ENCODE data around the gene FRMD8. TPM values are rescaled to one million over a fixed set of nuclear protein-coding genes. Genes with fewer than 3 reads are reported as not detected.

Gene FRMD8
- total and polyA plus RNA-seq, 2 experiments from 2014 or later, result 25.4 to 106 TPM

- H3K4me1 ChIP-seq (ENCODE audit: insufficient read depth), result peaks cover 5% of the 10 kb centered on the region; the same call in 1 of the 2 replicates
- H3F3A ChIP-seq (ENCODE audit: insufficient read depth), result peaks cover 13% of the 10 kb centered on the region
- H3K9me3 ChIP-seq (ENCODE audit: low read depth), result no peaks in the 10 kb centered on the region
- H3K4me3 ChIP-seq, result no peak overlapping the region
- TF ChIP-seq EZH2phosphoT487 (IDR thresholded peaks at IDR 0.05; ENCODE audit: insufficient read depth, low read depth) (no peak), EZH2 (IDR thresholded peaks at IDR 0.05; ENCODE audit: insufficient read depth, poor library complexity, severe bottlenecking) (no peak)
- no peak overlapping the region for H3K4me2 ChIP-seq (ENCODE audit: unreplicated experiment)
- no peak overlapping the region for H2AFZ ChIP-seq
- H3K9ac ChIP-seq, result no peak overlapping the region
- H3K36me3 ChIP-seq (ENCODE audit: low read depth), result no peaks in the 10 kb centered on the region
- no peaks in the 10 kb centered on the region for H3K27me3 ChIP-seq (replicated peaks; ENCODE audit: insufficient read depth)
- H3K79me2 ChIP-seq (ENCODE audit: insufficient read depth), result no peaks in the 10 kb centered on the region
- in situ Hi-C loops (cut with MboI), result no loop called here
- DNase-seq, result peak; percentile 21
- no peaks in the 10 kb centered on the region for H4K20me1 ChIP-seq (ENCODE audit: insufficient read depth)
- no peaks in the 10 kb centered on the region for H3K9me2 ChIP-seq (ENCODE audit: insufficient read depth)
- 68 to 72% methylated on average over 8 of the region's 8 CpGs for WGBS, 2 experiments (ENCODE audit: low coverage in 1 of 2, low lambda C conversion rate in 2 of 2, missing lambda C conversion rate in 2 of 2)
- no peak overlapping the region for H3K27ac ChIP-seq
Measured at GRCh38 chr11:65357856-65358356, 28.5 kb upstream of the FRMD8 start.

GRCh38 chr11:65362320-65362931 lies 24.0 kb upstream of the FRMD8 start:
- Histone ChIP-seq H3K4me3 (no peak overlapping the region), H3K4me1 (ENCODE audit: insufficient read depth) (no peaks in the 10 kb centered on the region), H3F3A (ENCODE audit: insufficient read depth) (no peaks in the 10 kb centered on the region), H3K36me3 (ENCODE audit: low read depth) (no peaks in the 10 kb centered on the region), H3K9ac (no peak overlapping the region), H3K9me3 (ENCODE audit: low read depth) (no peaks in the 10 kb centered on the region), H2AFZ (no peak overlapping the region), H3K27me3 (replicated peaks; ENCODE audit: insufficient read depth) (no peaks in the 10 kb centered on the region), H3K27ac (no peak overlapping the region), H4K20me1 (ENCODE audit: insufficient read depth) (no peaks in the 10 kb centered on the region), H3K4me2 (ENCODE audit: unreplicated experiment) (no peak overlapping the region), H3K79me2 (ENCODE audit: insufficient read depth) (peaks cover 15% of the 10 kb centered on the region), H3K9me2 (ENCODE audit: insufficient read depth) (no peaks in the 10 kb centered on the region)
- WGBS, 2 experiments (ENCODE audit: low coverage in 1 of 2, low lambda C conversion rate in 2 of 2, missing lambda C conversion rate in 2 of 2), result 84 to 86% methylated on average over 10 of the region's 10 CpGs
- DNase-seq, result no peak
- in situ Hi-C loops (cut with MboI), result no loop called here
- TF ChIP-seq EZH2 (IDR thresholded peaks at IDR 0.05; ENCODE audit: insufficient read depth, poor library complexity, severe bottlenecking) (no peak), EZH2phosphoT487 (IDR thresholded peaks at IDR 0.05; ENCODE audit: insufficient read depth, low read depth) (no peak)

DNA sequence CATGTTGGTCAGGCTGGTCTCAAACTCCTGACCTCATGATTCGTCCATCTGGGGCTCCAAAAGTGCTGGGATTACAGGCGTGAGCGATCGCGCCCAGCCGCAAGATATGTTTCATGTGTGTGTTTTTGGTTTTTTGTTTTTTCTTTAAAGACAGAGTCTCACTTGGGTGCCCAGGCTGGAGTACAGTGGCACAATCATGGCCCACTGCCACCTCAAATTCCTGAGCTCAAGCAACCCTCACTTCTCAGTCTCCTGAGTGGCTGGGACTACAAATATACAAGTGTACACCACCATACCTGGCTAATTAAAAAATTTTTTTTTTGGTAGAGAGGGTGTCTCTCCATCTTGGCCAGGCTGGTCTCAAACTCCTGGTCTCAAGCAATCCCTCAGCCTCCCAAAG lies 23.5 kb upstream of the FRMD8 start:
- no peaks in the 10 kb centered on the region for H4K20me1 ChIP-seq (ENCODE audit: insufficient read depth)
- H2AFZ ChIP-seq, result no peak overlapping the region
- H3K27ac ChIP-seq, result no peak overlapping the region
- H3K9ac ChIP-seq, result no peak overlapping the region
- no peaks in the 10 kb centered on the region for H3K4me1 ChIP-seq (ENCODE audit: insufficient read depth)
- TF ChIP-seq EZH2 (IDR thresholded peaks at IDR 0.05; ENCODE audit: insufficient read depth, poor library complexity, severe bottlenecking) (no peak), EZH2phosphoT487 (IDR thresholded peaks at IDR 0.05; ENCODE audit: insufficient read depth, low read depth) (no peak)
- 96 to 98% methylated on average over 6 of the region's 6 CpGs for WGBS, 2 experiments (ENCODE audit: low coverage in 1 of 2, low lambda C conversion rate in 2 of 2, missing lambda C conversion rate in 2 of 2)
- peaks cover 15% of the 10 kb centered on the region for H3K79me2 ChIP-seq (ENCODE audit: insufficient read depth)
- no peaks in the 10 kb centered on the region for H3K27me3 ChIP-seq (replicated peaks; ENCODE audit: insufficient read depth)
- in situ Hi-C loops (cut with MboI), result no loop called here
- no peaks in the 10 kb centered on the region for H3K9me2 ChIP-seq (ENCODE audit: insufficient read depth)
- H3F3A ChIP-seq (ENCODE audit: insufficient read depth), result no peaks in the 10 kb centered on the region
- no peak overlapping the region for H3K4me3 ChIP-seq
- H3K36me3 ChIP-seq (ENCODE audit: low read depth), result no peaks in the 10 kb centered on the region
- no peaks in the 10 kb centered on the region for H3K9me3 ChIP-seq (ENCODE audit: low read depth)
- DNase-seq, result no peak
- no peak overlapping the region for H3K4me2 ChIP-seq (ENCODE audit: unreplicated experiment)

DNA sequence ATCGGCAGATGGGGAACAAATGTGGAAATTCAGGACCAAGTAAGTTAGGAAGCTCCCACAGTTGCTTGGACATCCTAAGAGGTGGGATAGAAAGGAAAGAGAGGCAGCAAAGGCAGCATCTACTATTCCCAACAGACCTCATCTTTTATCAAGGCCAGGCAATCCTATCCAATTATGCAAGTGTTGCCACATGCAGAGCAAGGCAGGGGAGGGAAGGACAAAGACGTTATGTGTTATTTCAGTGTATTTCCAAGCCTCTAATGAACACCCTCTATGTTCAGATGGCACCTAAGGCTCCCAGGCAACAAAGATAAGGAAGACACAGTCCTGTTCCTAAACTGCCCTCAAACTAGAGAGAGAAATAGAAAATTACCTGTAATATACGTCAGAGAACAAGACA lies 22.7 kb upstream of the FRMD8 start:
- no peak overlapping the region for H3K27ac ChIP-seq
- H3K4me1 ChIP-seq (ENCODE audit: insufficient read depth), result no peaks in the 10 kb centered on the region
- 82 to 87% methylated on average over 3 of the region's 3 CpGs for WGBS, 2 experiments (ENCODE audit: low coverage in 1 of 2, low lambda C conversion rate in 2 of 2, missing lambda C conversion rate in 2 of 2)
- H3K79me2 ChIP-seq (ENCODE audit: insufficient read depth), result peaks cover 15% of the 10 kb centered on the region
- H4K20me1 ChIP-seq (ENCODE audit: insufficient read depth), result no peaks in the 10 kb centered on the region
- no peaks in the 10 kb centered on the region for H3K9me2 ChIP-seq (ENCODE audit: insufficient read depth)
- no peak overlapping the region for H3K9ac ChIP-seq
- H3K9me3 ChIP-seq (ENCODE audit: low read depth), result no peaks in the 10 kb centered on the region
- no peak overlapping the region for H3K4me3 ChIP-seq
- H3K27me3 ChIP-seq (replicated peaks; ENCODE audit: insufficient read depth), result no peaks in the 10 kb centered on the region
- no peaks in the 10 kb centered on the region for H3F3A ChIP-seq (ENCODE audit: insufficient read depth)
- H2AFZ ChIP-seq, result no peak overlapping the region
- DNase-seq, result no peak
- H3K4me2 ChIP-seq (ENCODE audit: unreplicated experiment), result no peak overlapping the region
- H3K36me3 ChIP-seq (ENCODE audit: low read depth), result no peaks in the 10 kb centered on the region
- in situ Hi-C loops (cut with MboI), result no loop called here
- TF ChIP-seq EZH2phosphoT487 (IDR thresholded peaks at IDR 0.05; ENCODE audit: insufficient read depth, low read depth) (no peak), EZH2 (IDR thresholded peaks at IDR 0.05; ENCODE audit: insufficient read depth, poor library complexity, severe bottlenecking) (no peak)
